Urothelium cell line (cell line): Measurements from ENCODE around the gene MTX1.
"Not testable (repeated sequence)": the region's sequence is repeated elsewhere in the genome, so short reads cannot be mapped to it uniquely, and the experiment has no call there.

Experiments used
- DNase-seq: peaks from one replicate; pipeline ENCODE4 v3.0.0; 2011; ENCODE audit warnings: low spot score, mixed read lengths
- FAIRE-seq: peaks from 2 replicates; lab custom pipeline; 2011; peaks lifted over from hg19 to GRCh38; lab: Jason Lieb, UNC

Gene MTX1

DNA sequence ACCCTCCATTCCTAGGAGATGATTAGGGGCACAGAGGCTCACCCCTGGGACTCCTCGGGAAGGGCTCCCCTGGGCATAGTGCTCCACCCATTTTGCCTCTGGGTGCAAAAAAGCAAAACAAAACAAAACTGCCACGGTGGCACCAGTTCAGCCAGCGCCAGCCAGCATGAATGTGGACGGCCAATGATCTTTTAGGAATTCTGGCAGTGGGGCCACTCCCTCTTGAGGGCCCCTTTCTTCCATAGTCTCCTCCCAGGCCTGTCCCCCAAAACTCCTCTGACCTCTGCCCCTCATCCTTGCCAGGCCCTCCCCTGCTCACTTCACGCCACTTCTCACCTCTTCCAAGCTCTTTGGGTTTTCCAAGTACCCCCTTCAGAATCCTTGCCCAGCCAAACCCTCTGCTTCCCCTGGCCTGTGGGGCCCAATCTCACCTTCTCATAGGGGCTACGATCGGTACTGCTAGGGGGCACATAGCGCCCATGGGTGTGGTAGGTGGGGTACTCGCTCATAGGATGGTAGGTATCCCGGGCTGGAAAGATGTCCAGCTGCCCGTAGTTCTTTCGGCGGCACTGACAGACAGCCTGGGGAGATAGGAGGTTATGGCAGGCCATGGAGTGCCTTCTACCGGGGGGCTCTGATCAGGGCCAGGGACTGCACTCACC, 21.6 kb upstream of the MTX1 start:
- DNase-seq (no peak), FAIRE-seq (no peak)

GRCh38 chr1:155187456-155187891, 21.0 kb upstream of the MTX1 start:
- no peak for FAIRE-seq

GRCh38 chr1:155188268-155188667, 20.2 kb upstream of the MTX1 start:
- FAIRE-seq: no peak
- DNase-seq: no peak

More at GRCh38 chr1:155187456-155187891, 21.0 kb upstream of the MTX1 start:
- no peak for DNase-seq

GRCh38 chr1:155189926-155190325, 18.6 kb upstream of the MTX1 start:
- DNase-seq, FAIRE-seq: not testable (repeated sequence)

DNA sequence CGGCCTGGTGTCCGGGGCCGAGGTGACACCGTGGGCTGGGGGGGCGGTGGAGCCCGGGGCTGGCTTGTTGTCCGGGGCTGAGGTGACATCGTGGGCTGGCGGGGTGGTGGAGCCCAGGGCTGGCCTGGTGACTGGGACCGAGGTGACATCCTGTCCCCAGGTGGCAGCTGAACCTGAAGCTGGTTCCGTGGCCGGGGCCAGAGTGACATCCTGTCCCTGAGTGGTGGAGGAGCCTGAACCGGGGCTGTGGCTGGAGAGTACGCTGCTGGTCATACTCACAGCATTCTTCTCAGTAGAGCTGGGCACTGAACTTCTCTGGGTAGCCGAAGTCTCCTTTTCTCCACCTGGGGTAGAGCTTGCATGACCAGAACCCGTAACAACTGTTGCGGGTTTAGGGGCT, 16.6 kb upstream of the MTX1 start:
- no peak for DNase-seq
- FAIRE-seq: no peak

DNA sequence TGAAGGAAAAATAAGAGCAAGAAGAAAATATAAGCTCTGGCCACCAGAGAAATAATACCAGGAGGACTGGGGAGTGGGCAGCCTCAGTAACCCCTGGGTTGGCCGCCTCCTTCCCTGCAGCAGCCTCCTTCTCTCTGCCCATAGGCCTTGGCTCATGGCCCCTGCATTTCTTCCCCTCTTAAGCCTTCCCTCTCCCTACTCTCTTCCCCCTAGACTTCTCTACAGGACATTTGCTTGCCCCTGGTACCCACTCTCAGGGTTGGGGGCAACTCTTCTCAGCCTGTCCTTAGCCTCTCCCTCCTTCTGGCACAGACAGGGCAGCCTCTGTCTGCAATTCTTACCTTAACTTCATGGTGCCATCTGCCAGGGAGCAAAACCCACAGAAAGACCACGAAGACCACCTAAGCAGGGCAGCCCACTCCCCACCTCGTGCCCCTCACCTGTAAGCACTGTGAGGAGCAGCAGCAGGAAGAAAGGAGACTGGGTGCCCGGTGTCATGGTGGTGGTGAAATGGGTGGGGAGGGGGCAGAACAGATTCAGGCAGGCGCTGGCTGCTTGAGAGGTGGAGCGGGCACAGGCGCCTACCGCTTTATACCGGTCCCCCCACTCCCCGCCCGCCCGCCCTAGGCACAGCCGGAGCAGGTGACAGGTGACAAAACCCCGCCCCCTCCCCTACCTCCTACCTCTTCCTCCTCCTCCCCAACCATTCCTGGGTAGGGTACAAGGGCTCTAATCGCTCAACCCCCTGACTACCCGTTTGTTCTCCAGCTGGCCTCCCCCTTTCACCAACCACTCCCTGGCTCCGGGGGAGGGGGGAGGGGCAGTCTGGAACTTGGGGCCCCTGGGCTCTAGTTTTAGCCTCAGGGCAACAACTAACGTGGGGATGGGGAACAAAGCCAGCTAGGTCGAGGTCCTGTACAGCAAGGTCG, 15.9 kb upstream of the MTX1 start:
- DNase-seq (peak; percentile 37), FAIRE-seq (no peak)

- FAIRE-seq: peak; percentile 27
- peak; percentile 89 for DNase-seq
These were observed 15.1 kb upstream of the MTX1 start for GRCh38 chr1:155193275-155193990.

- FAIRE-seq, DNase-seq: not testable (repeated sequence)
These were observed 14.6 kb upstream of the MTX1 start for GRCh38 chr1:155193991-155194240.

DNA sequence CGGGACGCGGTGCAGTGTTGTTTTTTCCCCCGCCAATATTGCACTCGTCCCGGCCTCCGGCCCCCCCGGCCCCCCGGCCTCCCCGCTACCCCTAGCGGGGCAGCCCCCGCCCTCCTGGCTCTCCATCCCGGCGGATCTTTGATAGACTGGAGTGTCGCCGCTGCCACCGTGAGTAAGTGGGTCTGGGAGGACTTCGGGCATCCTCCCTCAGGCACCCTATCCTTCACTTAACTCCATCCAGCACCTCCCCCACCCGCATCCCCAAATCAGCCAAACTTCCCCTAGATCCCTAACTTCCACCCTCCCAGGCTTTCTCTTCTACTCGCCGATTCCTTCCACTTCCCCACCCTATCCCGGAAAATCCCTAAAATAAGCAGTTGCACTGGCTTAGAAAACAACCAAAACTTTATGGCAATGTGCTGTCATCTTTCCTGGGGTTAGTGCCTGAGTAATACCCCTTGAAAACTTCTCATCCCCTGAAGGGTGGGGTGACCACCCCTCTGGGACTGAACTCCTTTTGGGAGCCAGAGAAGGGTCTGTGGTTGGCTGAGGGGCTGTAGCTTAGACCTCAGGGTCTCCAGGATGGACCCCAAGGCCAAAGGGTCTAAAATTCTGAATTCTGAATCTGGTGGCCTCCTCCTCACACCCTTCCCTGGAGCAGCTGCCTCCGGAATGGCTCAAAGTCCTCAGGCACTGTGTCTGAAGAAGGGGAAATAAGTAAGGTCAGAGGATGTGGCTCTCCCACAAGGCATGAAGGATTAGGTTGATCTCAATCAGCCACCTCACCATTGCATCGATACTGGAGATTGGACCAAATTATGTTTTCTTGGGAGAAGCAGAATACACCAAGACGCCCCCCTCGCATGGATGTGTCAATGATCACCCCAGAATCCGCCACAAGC, 13.0 kb upstream of the MTX1 start:
- no peak for DNase-seq

GRCh38 chr1:155196103-155196892, 12.2 kb upstream of the MTX1 start:
- FAIRE-seq: no peak
- DNase-seq: no peak

More for the DNA sequence above, 13.0 kb upstream of the MTX1 start:
- no peak for FAIRE-seq

DNA sequence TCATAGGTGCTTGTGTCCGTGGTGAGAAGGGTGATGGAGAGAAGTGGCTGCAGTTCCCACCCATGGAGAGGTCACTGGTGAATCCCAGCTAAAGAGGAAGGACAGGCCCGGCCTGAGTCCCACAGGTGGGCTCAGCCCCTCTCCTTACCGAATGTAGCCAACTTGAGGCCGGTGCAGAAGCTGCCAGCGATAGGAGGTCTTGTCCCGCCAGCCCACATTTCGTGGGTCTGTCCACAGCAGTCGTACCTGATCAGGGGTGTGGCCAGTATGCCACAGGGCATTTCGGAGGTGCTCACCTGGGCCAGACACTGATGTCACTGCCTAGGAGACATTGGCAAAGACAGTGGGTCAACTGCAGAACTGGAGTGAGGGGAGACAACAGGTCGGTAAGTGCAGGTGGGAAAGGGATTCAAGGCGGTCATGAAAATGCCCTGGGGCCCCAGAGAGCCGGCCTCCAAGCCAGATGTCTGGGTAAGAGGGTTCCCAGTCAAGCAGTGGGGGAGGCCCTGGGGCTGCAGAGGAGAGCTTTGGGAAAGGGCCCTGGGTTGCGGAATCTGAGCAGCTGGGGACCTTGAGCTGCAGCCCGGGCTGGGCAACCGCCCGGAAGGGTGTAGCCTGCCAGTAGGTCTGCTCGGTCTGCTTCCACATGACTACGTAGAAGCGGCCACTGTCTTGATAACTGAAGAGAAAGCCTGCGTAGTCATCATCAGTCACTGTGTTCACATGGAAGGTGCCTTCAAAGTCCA, 11.4 kb upstream of the MTX1 start:
- no peak for FAIRE-seq

GRCh38 chr1:155197901-155198546, 10.5 kb upstream of the MTX1 start:
- FAIRE-seq (no peak), DNase-seq (no peak)

More for the DNA sequence above, 11.4 kb upstream of the MTX1 start:
- no peak for DNase-seq

DNA sequence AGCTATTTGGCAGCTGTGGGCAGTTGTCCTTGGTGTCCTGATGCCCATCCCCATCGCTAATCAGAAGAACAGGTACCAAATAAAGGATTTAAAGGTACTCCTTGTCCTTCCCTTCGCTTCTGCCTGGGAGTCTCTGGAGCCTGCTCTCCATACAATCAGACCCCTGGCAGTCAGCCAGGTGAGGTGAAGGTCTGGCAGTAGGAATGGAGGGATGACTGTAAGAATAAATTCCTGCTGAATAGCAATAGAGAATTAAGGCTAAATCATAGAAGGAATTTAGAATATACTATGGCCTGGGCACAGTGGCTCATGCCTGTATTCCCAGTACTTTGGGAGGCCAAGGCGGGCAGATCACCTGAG, 10.0 kb upstream of the MTX1 start:
- DNase-seq: no peak
- no peak for FAIRE-seq

- FAIRE-seq (no peak), DNase-seq (no peak)
These were observed 8.7 kb upstream of the MTX1 start for GRCh38 chr1:155199792-155200191.

DNA sequence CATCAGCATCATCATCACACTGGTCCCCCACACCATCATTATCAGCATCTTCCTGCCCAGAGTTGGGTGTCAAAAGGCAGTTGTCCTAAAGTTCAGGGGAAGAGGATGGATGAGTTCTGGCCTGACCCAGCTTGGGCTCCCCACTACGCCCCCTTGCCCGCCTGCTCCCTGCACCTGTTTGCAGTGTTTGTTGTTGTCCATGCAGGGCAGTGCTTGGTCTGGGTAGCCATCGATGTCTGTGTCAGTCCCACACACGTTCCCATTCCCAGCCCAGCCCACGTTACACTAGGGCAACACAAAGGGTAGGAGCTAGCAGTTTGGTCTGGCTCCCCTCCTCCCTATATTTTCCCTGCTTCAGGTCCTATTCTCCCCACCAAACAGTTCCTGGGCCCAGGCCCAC, 7.6 kb upstream of the MTX1 start:
- FAIRE-seq (no peak), DNase-seq (no peak)

DNA sequence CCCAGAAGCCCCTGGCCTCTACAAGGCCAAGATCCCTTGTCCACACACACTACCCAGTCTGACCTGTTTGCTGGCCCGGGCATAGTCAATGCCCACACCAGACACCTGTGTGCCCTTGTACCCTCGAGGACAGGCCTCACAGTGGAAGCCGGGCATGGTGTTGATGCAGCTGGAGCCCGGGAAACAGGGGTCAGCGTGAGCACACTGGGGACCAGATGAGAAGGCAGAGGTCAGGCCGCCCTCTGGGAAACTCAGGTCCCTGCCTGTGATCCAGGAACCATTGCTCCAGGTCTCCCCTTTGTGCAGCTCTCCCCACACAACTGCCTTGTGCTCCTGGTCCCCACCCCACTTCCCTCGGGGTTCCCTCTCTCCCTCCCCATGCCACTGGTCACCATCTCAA, 6.3 kb upstream of the MTX1 start:
- FAIRE-seq (no peak), DNase-seq (no peak)

- no peak for DNase-seq
- no peak for FAIRE-seq
These were observed 5.6 kb upstream of the MTX1 start for GRCh38 chr1:155202731-155203515.

GRCh38 chr1:155205035-155205434, 3.5 kb upstream of the MTX1 start:
- FAIRE-seq (no peak), DNase-seq (no peak)
